PC-3 (cell line): ENCODE results near the gene ATE1. TPM values are rescaled to one million over a fixed set of nuclear protein-coding genes. Genes with fewer than 3 reads are reported as not detected.
"Not testable (repeated sequence)": the region's sequence is repeated elsewhere in the genome, so short reads cannot be mapped to it uniquely, and the experiment has no call there.

Source experiments
- ATAC-seq: fragments of 200-7000 bp; cut with Tn5 transposase; 2 replicates; pipeline ENCODE4 v1.9.1; 2020; ENCODE audit warnings: mild to moderate bottlenecking, moderate library complexity
- BruUV-seq: library from RNA; stranded (reverse); fragments of 400-500 nt; replicated peaks from 2 replicates; lab custom pipeline; 2021; lab: Mats Ljungman, UMichigan
- CTCF ChIA-PET: fragments of 300-600 bp; sonication (Branson Sonifier 250); formaldehyde crosslinking; loops from one replicate; lab custom pipeline; 2022; ENCODE audit warnings: antibody characterized with exemption; lab: Charles Lee
- POLR2A ChIA-PET: fragments of 300-600 bp; sonication (Branson Sonifier 250); formaldehyde crosslinking; loops from one replicate; lab custom pipeline; 2022; ENCODE audit warnings: antibody characterized with exemption; ENCODE audit not compliant: unreplicated experiment; lab: Charles Lee
- DNase-seq: peaks from one replicate; pipeline ENCODE4 v3.0.0-alpha.2; 2015
- H2AFZ ChIP-seq: fragments of 300-600 bp; sonication (generic); 2 replicates; pipeline ENCODE4 v1.6.0; 2016; ENCODE audit warnings: antibody characterized with exemption, low read length
- H3F3A ChIP-seq: fragments of 300-600 bp; sonication (generic); one replicate; pipeline ENCODE4 v1.6.0; 2017; ENCODE audit warnings: antibody characterized with exemption, low read length, control low read depth, mild to moderate bottlenecking; ENCODE audit not compliant: unreplicated experiment
- H3K27ac ChIP-seq: fragments of 300-600 bp; sonication (generic); 2 replicates; pipeline ENCODE4 v1.5.1; 2016; ENCODE audit warnings: mild to moderate bottlenecking, low read length
- H3K27me3 ChIP-seq: fragments of 300-600 bp; sonication (generic); 2 replicates; pipeline ENCODE4 v1.6.1; 2016; ENCODE audit warnings: low read length, mixed read lengths
- H3K36me3 ChIP-seq: fragments of 300-600 bp; sonication (generic); 2 replicates; pipeline ENCODE4 v1.6.1; 2016; ENCODE audit warnings: low read depth, mixed run types, low read length, mixed read lengths
- H3K4me1 ChIP-seq: fragments of 300-600 bp; sonication (generic); 2 replicates; pipeline ENCODE4 v1.5.1; 2016; ENCODE audit warnings: low read length; ENCODE audit not compliant: insufficient read depth
- H3K4me2 ChIP-seq: fragments of 300-600 bp; sonication (generic); 2 replicates; pipeline ENCODE4 v1.6.0; 2016; ENCODE audit warnings: low read length
- H3K4me3 ChIP-seq: fragments of 300-600 bp; sonication (generic); 2 replicates; pipeline ENCODE4 v1.5.1; 2016; ENCODE audit warnings: mild to moderate bottlenecking, low read length, mixed read lengths
- H3K79me2 ChIP-seq: fragments of 300-600 bp; sonication (generic); 2 replicates; pipeline ENCODE4 v1.6.1; 2017; ENCODE audit warnings: low read length, mixed read lengths
- H3K9ac ChIP-seq: fragments of 300-600 bp; sonication (generic); 2 replicates; pipeline ENCODE4 v1.6.0; 2016; ENCODE audit warnings: mild to moderate bottlenecking, low read length
- H3K9me2 ChIP-seq: fragments of 300-600 bp; sonication (generic); replicated peaks from 2 replicates; pipeline ENCODE4 v1.6.1; 2016; ENCODE audit warnings: mixed run types, low read length, mixed read lengths
- H3K9me3 ChIP-seq: fragments of 300-600 bp; sonication (generic); 2 replicates; pipeline ENCODE4 v1.6.1; 2016; ENCODE audit warnings: low read length, mixed read lengths
- H4K20me1 ChIP-seq: fragments of 300-600 bp; sonication (generic); 2 replicates; pipeline ENCODE4 v1.6.1; 2016; ENCODE audit warnings: low read length, mixed read lengths
- CTCF ChIP-seq: fragments of 300-600 bp; sonication (generic); conservative IDR thresholded peaks from 2 replicates; pipeline ENCODE4 v1.5.1; 2017; ENCODE audit warnings: antibody characterized with exemption, low read depth, mild to moderate bottlenecking, low read length
- EZH2 ChIP-seq: fragments of 300-600 bp; sonication (generic); IDR thresholded peaks from one replicate; pipeline ENCODE4 v1.6.1; 2017; ENCODE audit warnings: antibody characterized with exemption, mild to moderate bottlenecking, low read length; ENCODE audit not compliant: unreplicated experiment
- EZH2phosphoT487 ChIP-seq: fragments of 300-600 bp; sonication (generic); IDR thresholded peaks from 2 replicates; pipeline ENCODE4 v1.6.1; 2018; ENCODE audit warnings: mild to moderate bottlenecking, antibody characterized with exemption, low read length, borderline replicate concordance
- intact Hi-C: fragments of 100-400 bp; cut with micrococcal nuclease; formaldehyde crosslinking; loops from 2 replicates; pipeline ENCODE4 v1.9.0; 2023
- total RNA-seq: library from RNA; depleted of rRNA; stranded (reverse); fragments of >200 nt; gene quantifications from 2 replicates; pipeline ENCODE4 v1.2.3, GENCODE V29; 2014

Gene ATE1
- total RNA-seq, 1 experiment from 2014 or later = 12.8 TPM

- intact Hi-C loops = loop anchor here (1.0 to 5.0 kb wide), 3 partner anchors 46 to 139 kb away; partner anchors contain the start of gene ATE1
- Histone ChIP-seq H3K4me1 (peaks cover 7% of the 10 kb centered on the region; the same call in 1 of the 2 replicates), H3K27me3 (no peaks in the 10 kb centered on the region), H2AFZ (peak overlapping the region; percentile 93), H3K4me2 (peak overlapping the region; percentile 94), H4K20me1 (0 out of 2 replicates have a peak, but pooled peaks cover 4% of the 10 kb centered on the region), H3K9me3 (no peaks in the 10 kb centered on the region), H3K27ac (peak overlapping the region; percentile 90), H3F3A (no peaks in the 10 kb centered on the region), H3K79me2 (peaks cover 26% of the 10 kb centered on the region), H3K36me3 (0 out of 2 replicates have a peak, but pooled peaks cover 2% of the 10 kb centered on the region), H3K4me3 (peak overlapping the region; percentile 90), H3K9me2 (no peaks in the 10 kb centered on the region), H3K9ac (peak overlapping the region; percentile 99)
- BruUV-seq = no TSS peak
- TF ChIP-seq CTCF (no peak), EZH2 (no peak), EZH2phosphoT487 (no peak)
- DNase-seq = no peak
- peak; percentile 37 for ATAC-seq
- POLR2A ChIA-PET = interaction anchor here (0.6 kb wide), 1 partner anchor 95 kb away, joined by 6 read pairs; no protein-coding TSS in a partner anchor
- CTCF ChIA-PET = interaction anchor here (1.0 kb wide), 1 partner anchor 139 kb away, joined by 3 read pairs; no protein-coding TSS in a partner anchor
Observed at GRCh38 chr10:121974019-121974534, 46.2 kb upstream of the ATE1 start.

- H3K9me2 ChIP-seq, H3K27me3 ChIP-seq, H2AFZ ChIP-seq, H3K4me2 ChIP-seq, H3K4me1 ChIP-seq, DNase-seq, CTCF ChIA-PET, intact Hi-C loops, H3K4me3 ChIP-seq, ATAC-seq, H3F3A ChIP-seq, BruUV-seq, H3K36me3 ChIP-seq, H3K27ac ChIP-seq, H3K9me3 ChIP-seq, H4K20me1 ChIP-seq, H3K9ac ChIP-seq: not testable (repeated sequence)
- peaks cover 22% of the 10 kb centered on the region for H3K79me2 ChIP-seq
- POLR2A ChIA-PET = interaction anchor here (0.7 kb wide), 1 partner anchor 35 kb away, joined by 5 read pairs; no protein-coding TSS in a partner anchor
Observed at GRCh38 chr10:121969086-121969485, 41.3 kb upstream of the ATE1 start.

- H3K4me3 ChIP-seq = no peak overlapping the region
- H4K20me1 ChIP-seq = no peaks in the 10 kb centered on the region
- no peak overlapping the region for H3K4me2 ChIP-seq
- H3K9me2 ChIP-seq = no peaks in the 10 kb centered on the region
- intact Hi-C loops = no loop called here
- no peak overlapping the region for H3K9ac ChIP-seq
- BruUV-seq = no TSS peak
- H3K27ac ChIP-seq = no peak overlapping the region
- no peaks in the 10 kb centered on the region for H3F3A ChIP-seq
- H3K9me3 ChIP-seq = no peaks in the 10 kb centered on the region
- TF ChIP-seq EZH2phosphoT487 (no peak), CTCF (no peak), EZH2 (no peak)
- CTCF ChIA-PET = no interaction called here
- no peaks in the 10 kb centered on the region for H3K27me3 ChIP-seq
- H2AFZ ChIP-seq = no peak overlapping the region
- DNase-seq (no peak), ATAC-seq (no peak)
- no peaks in the 10 kb centered on the region for H3K4me1 ChIP-seq
- no peaks in the 10 kb centered on the region for H3K79me2 ChIP-seq
- POLR2A ChIA-PET = no interaction called here
- H3K36me3 ChIP-seq = peaks cover 10% of the 10 kb centered on the region; the same call in 1 of the 2 replicates
Observed at GRCh38 chr10:121965996-121966395, 38.2 kb upstream of the ATE1 start.
